ENCODE results near the gene FGF21.
A peak's percentile ranks its signal among the peaks of the same experiment; 100 is the strongest.

FGF21 gene

GRCh38 chr19:48798937-48799336, 43.6 kb downstream of the FGF21 start:
- no peaks in the 10 kb centered on the region for H3K4me1 ChIP-seq (ENCODE audit: control insufficient read depth, insufficient read depth, low read length)
- H3K36me3 ChIP-seq (ENCODE audit: control insufficient read depth in 2 of 2, insufficient read depth in 1 of 2, low read length in 2 of 2) = peaks cover 4 to 8% of the 10 kb centered on the region in 2 experiments; a peak in 2 of 3 replicates
- ChIA-PET POLR2A (interaction anchor here (0.7 to 1.0 kb wide), 2 partner anchors 10 to 12 kb away, joined by 3 to 5 read pairs; partner anchors contain the start of gene BCAT2), CTCF (interaction anchor here (0.5 to 1.2 kb wide), 5 partner anchors 10 to 1440 kb away, joined by 3 to 4 read pairs (median 3); no protein-coding TSS in a partner anchor)
- no peak overlapping the region for H3K27ac ChIP-seq (ENCODE audit: extremely low read depth, low read depth, low read length)
- TF ChIP-seq ZNF169 (tag by site-specific recombination; IDR thresholded peaks at IDR 0.05) (no peak), ZIC2 (tag by site-specific recombination; IDR thresholded peaks at IDR 0.05) (peak; percentile 99), ZNF571 (tag by site-specific recombination; IDR thresholded peaks at IDR 0.05) (no peak), ZNF114 (tag by site-specific recombination; IDR thresholded peaks at IDR 0.05) (no peak), ZSCAN30 (tag by site-specific recombination; IDR thresholded peaks at IDR 0.05) (no peak), BCL11A (tag by site-specific recombination; IDR thresholded peaks at IDR 0.05; ENCODE audit: low read depth) (no peak), ZNF701 (tag by site-specific recombination; IDR thresholded peaks at IDR 0.05) (no peak), ZSCAN23 (tag by site-specific recombination; IDR thresholded peaks at IDR 0.05) (no peak), ZNF585B (tag by site-specific recombination; IDR thresholded peaks at IDR 0.05) (peak; percentile 76), ZBTB10 (tag by site-specific recombination; IDR thresholded peaks at IDR 0.05) (no peak), KLF7 (tag by site-specific recombination; IDR thresholded peaks at IDR 0.05; ENCODE audit: borderline replicate concordance) (no peak), ZNF426 (tag by site-specific recombination; IDR thresholded peaks at IDR 0.05) (no peak), ZNF184 (tag by site-specific recombination; IDR thresholded peaks at IDR 0.05) (no peak), ZNF19 (tag by site-specific recombination; IDR thresholded peaks at IDR 0.05; ENCODE audit: low read depth) (no peak), GLIS1 (tag by site-specific recombination; IDR thresholded peaks at IDR 0.05) (peak; percentile 99), PATZ1 (tag by site-specific recombination; IDR thresholded peaks at IDR 0.05) (peak; percentile 37; the same call in 1 of the 2 replicates), GLIS2 (tag by site-specific recombination; IDR thresholded peaks at IDR 0.05) (no peak)
- no peak overlapping the region for H3K4me3 ChIP-seq (ENCODE audit: low read depth, low read length)
- no peaks in the 10 kb centered on the region for H3K9me3 ChIP-seq (ENCODE audit: control insufficient read depth, insufficient read depth, low read depth, low read length)

GRCh38 chr19:48799358-48800300, 44.3 kb downstream of the FGF21 start:
- Histone ChIP-seq H3K4me1 (ENCODE audit: control insufficient read depth, insufficient read depth, low read length) (no peaks in the 10 kb centered on the region), H3K9me3 (ENCODE audit: control insufficient read depth, insufficient read depth, low read depth, low read length) (no peaks in the 10 kb centered on the region), H3K36me3 (ENCODE audit: control insufficient read depth in 2 of 2, insufficient read depth in 1 of 2, low read length in 2 of 2) (peaks cover 4 to 8% of the 10 kb centered on the region in 2 experiments; a peak in 2 of 3 replicates), H3K27ac (ENCODE audit: extremely low read depth, low read depth, low read length) (no peak overlapping the region), H3K4me3 (ENCODE audit: low read depth, low read length) (no peak overlapping the region)
- ChIA-PET CTCF (interaction anchor here (0.5 to 1.2 kb wide), 5 partner anchors 11 to 818 kb away, joined by 3 to 4 read pairs (median 3); no protein-coding TSS in a partner anchor), POLR2A (interaction anchor here (0.7 to 1.0 kb wide), 2 partner anchors 9 to 11 kb away, joined by 3 to 5 read pairs; partner anchors contain the start of gene BCAT2)
- TF ChIP-seq ZNF366 (tag by site-specific recombination; conservative IDR thresholded peaks at IDR 0.05) = peak; percentile 50
- TF ChIP-seq BCL11A (tag by site-specific recombination; IDR thresholded peaks at IDR 0.05; ENCODE audit: low read depth) = no peak
- no peak for TF ChIP-seq ZNF341 (tag by site-specific recombination; IDR thresholded peaks at IDR 0.05; ENCODE audit: low read depth)
- no peak for TF ChIP-seq ZNF132 (tag by site-specific recombination; IDR thresholded peaks at IDR 0.05; ENCODE audit: borderline replicate concordance)
- no peak for TF ChIP-seq AEBP2 (tag by site-specific recombination; IDR thresholded peaks at IDR 0.05; ENCODE audit: borderline replicate concordance)
- TF ChIP-seq FEZF1 (tag by site-specific recombination; IDR thresholded peaks at IDR 0.05) = no peak
- no peak for TF ChIP-seq CTCF (tag by site-specific recombination; IDR thresholded peaks at IDR 0.05)
